Measurements from ENCODE around the gene LGI1. TPM values are rescaled to one million over a fixed set of nuclear protein-coding genes. Genes with fewer than 3 reads are reported as not detected.

The LGI1 gene
- total RNA-seq (2022; extraction: Qiagen RNA extraction), result not detected in 5 replicates

GRCh38 chr10:93757801-93758507 is at the start of gene LGI1:
Gene LGI1 (plus strand): TSS chr10:93757936. CDS start chr10:93758145, 209 bp downstream.

Other genes with a start within 250 kb of the LGI1 start
- gene FFAR4, start 191.3 kb upstream of the LGI1 start, total RNA-seq (2022; extraction: Qiagen RNA extraction), result 0.06 to 0.13 TPM (median 0.09 TPM) in 5 replicates
- gene RBP4, start 156.7 kb upstream of the LGI1 start, total RNA-seq (2022; extraction: Qiagen RNA extraction), result 4.9 to 13.0 TPM (median 9.9 TPM) in 5 replicates
- gene PDE6C, start 145.4 kb upstream of the LGI1 start, total RNA-seq (2022; extraction: Qiagen RNA extraction), result not detected in 5 replicates
- gene FRA10AC1, start 55.3 kb upstream of the LGI1 start, total RNA-seq (2022; extraction: Qiagen RNA extraction), result 5.1 to 5.8 TPM (median 5.4 TPM) in 5 replicates
- gene SLC35G1, start 136.0 kb downstream of the LGI1 start, total RNA-seq (2022; extraction: Qiagen RNA extraction), result 7.9 to 8.8 TPM (median 8.2 TPM) in 5 replicates
- 7.0 to 10.3 TPM (median 9.7 TPM) in 5 replicates for gene PLCE1, start 236.0 kb downstream of the LGI1 start, total RNA-seq (2022; extraction: Qiagen RNA extraction)